ENCODE data around the gene AHNAK.

DNA sequence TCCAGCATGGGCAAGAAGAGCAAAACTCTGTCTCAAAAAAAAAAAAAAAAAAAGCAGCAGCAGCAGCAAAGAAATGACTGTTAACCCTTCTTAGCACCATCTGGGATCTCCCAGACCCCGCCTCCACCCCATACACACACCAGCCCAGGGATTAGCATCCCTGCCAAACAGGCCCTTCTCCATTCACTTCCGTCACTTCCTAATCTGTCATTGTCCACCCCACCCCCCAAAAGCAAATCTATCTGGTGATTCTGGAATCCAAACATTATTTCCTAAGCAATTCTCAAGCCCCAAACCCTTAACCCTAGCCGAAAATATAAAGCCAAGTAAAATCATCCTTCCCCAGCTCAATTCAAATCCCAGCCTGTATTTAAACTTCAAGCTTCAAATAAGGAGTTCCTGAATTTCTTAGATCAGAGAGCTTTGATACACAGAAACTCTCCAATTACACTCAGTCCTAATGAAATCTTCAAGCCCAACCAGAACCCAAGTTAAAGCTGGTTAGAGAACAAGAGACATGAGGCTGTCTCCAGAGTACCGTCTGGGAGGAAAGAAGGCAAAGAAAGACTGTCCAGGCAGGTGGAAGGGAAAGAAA lies 6.0 kb upstream of the AHNAK start:
- TF ChIP-seq CTCF (IDR thresholded peaks at IDR 0.05; ENCODE audit: low read depth, low read length) = no peak
- TF ChIP-seq POLR2A (IDR thresholded peaks at IDR 0.05; ENCODE audit: extremely low read depth, insufficient read length) = no peak
- TF ChIP-seq MAX (IDR thresholded peaks at IDR 0.05; ENCODE audit: low read depth, low read length) = no peak
- TF ChIP-seq MYC (IDR thresholded peaks at IDR 0.05; ENCODE audit: low read depth, low read length) = no peak
